GM20431 (cell line): ENCODE data around the gene PNPLA1.

Experiments
- in situ Hi-C: fragments of 300-500 bp; cut with MseI, MboI; formaldehyde crosslinking; loops from one replicate; pipeline ENCODE4 v1.15.0; 2020; ENCODE audit warnings: low sequenced_read_pairs; ENCODE audit not compliant: unreplicated experiment

The PNPLA1 gene

GRCh38 chr6:36309203-36309602, 39.3 kb downstream of the PNPLA1 start:
- in situ Hi-C loops, result no loop called here

DNA sequence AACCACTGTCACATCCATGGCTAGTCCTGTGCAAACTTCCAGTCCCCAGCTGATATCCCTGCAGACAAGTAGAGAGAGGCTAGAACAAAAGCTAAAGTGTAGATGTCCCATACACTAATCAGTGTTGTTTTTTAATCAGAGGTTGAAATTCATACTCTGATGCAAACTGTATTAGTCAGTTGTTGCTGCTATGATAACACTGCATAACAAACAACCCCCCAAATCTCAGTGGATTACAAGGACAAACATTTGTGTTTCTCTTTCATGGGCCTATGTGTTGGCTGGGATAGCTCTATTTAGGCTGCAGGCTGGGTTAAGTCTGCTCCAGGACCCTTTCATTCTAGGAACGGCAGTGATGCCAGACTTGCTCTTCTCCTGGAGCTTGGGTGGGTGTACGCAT, 40.0 kb downstream of the PNPLA1 start:
- in situ Hi-C loops, result no loop called here

DNA sequence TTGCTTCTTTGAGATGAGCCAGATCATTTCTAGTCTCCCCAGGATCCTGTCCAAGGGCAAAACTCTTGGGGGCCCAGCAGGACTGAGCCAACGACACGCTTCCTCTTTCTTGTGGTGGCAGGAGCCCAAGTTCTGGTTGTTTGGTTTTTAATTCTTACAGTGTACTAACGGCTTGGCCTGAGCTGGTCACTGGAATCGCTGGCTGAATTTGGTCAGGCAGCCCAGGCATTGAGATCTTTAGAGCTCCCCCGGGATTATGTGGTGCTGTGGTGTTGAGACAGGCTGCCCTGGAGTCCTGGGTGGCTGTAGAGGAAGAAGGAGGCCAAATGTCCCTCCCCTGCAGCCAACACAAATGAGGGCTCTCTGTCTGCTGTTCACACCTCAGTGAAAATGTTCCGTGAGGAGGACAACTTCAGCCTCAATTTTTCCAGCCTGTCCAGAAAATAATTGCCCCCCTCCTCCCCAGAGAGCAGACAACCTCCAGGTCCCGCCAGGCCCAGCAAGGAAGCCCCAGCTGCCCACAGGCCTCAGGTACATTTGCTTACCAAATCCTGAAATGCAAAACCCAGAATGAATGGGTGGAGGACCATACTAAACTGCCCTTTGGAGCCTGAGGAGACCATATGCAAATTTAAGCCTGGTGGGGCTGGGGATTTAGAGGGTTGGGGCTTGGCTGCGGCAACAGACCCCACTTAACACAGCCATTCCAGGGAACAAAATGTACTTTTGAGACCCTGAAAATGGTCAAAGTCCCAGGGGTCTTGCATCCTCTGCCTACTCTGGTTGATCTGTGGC, 43.2 kb downstream of the PNPLA1 start:
- in situ Hi-C loops, result no loop called here

DNA sequence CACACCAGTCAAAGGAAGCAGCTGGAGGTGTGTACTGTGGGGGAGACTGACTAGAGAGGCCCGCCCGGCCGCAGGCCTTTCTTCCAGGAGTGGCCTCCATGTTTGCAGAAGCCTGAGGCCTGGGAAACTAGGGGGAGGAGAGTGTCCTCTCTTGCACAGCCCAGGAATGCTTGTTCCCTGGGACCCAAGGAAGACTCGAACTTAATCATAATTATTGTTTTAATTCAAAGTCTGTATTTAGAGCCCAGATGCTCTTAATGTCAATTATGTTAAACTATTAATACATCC, 43.7 kb downstream of the PNPLA1 start:
- in situ Hi-C loops, result no loop called here

GRCh38 chr6:36314221-36315014, 44.6 kb downstream of the PNPLA1 start:
- in situ Hi-C loops, result no loop called here

DNA sequence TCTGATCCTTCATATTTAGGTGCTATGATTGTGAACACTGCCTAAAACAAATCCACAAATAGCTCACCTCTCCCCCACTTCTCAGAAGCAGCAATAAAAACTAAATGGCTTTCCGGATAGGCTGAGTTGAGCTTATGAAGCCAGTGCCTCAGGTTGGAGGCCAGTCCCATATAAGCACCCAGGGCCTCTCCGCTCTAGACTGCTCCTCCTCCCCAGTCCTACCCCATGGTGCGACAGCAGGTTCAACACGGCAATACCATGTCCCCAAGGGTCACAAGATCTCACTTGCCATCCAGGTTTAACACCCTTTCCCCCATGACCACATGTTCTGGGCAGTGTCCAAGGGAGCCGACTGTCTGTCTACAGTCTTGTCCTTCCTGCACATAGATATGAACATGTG, 46.1 kb downstream of the PNPLA1 start:
- in situ Hi-C loops, result no loop called here

GRCh38 chr6:36317623-36318022, 47.8 kb downstream of the PNPLA1 start:
- in situ Hi-C loops, result no loop called here

DNA sequence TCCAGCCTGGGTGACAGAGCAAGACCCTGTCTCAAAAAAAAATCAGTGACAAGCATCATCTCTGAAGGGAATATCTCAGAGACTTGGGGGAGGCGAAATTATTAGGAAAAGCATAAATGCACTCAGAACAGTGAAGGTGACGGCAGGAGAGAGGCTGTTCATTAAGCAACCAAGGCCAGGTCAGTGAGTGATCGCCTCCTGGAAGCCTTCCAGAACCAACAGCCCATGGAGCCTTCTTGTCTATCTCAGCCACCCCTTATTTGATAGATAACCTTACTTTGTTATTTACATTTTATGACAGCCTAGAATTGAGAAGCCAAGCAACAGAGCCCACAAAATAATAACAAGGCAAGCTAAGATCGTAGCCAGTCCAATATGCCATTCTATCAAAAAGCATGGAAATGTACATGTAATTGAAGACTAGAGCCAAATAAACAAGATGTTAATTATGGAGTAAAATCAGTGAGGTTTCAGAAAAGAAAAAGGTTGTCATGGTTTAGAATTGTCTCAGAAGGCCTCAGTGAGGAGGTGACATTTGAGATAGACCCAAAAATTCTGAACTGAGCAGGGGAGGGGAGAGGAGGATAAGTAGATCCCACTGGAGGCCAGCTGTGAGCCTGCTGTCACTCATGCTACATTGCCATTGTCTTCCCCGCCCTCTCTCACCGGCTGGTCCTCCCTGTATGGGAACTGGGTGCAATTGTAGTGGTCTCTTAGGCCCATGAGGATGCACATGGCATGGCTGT, 49.0 kb downstream of the PNPLA1 start:
- in situ Hi-C loops, result no loop called here

DNA sequence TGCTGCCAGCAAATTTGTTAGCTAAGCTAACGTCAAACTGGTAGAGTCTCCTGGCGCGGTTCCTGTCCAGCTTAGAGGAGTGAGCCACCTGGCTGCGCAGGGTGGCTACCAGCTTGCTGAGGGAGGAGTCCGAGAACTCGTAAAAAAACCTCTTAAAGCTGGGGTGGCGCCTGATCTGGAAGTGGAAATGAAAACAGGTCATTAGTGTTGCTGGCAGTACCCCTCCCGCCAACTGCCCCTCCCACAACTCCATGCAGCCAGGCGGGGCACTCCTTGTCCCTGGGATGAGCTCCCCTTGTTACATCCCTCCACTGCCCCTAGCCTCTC, 49.5 kb downstream of the PNPLA1 start:
- in situ Hi-C loops, result no loop called here

DNA sequence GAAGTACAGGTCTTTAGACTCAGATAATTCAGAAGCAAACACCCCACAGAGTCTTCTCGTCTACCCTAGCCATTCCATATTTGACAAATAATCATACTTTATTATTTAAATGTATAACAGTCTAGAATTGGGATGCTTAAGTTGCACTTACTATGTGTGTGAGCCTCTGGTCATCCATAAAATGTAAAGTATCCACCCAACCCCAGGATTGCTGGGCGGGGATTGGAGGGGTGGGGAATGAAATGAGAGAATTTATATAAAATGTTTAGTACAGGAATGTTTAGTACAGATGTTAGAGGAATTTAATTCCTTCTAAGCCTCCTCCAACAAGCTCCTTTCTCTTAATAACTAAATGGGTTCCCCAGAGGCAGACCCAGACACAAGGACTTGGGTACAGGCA, 50.0 kb downstream of the PNPLA1 start:
- in situ Hi-C loops, result no loop called here

DNA sequence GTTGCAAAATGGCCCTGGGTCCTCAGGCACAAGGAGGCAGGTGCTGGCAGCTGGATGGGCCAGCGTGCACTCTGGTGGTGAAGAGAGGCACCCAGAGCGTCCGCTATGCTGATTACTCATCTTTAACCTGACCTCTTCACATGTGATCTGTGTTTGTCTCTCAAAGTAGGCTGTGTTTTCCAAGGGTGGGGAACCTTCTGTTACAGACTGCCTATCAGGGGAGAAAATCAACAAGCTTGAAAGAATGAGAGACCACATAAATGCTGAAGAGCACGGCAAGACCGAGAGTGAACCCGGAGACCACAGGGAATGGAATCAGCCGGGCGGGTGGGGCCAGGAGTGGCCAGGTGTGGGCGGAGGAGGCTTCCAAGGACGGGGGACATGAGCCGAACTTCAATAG, 50.6 kb downstream of the PNPLA1 start:
- in situ Hi-C loops, result no loop called here

DNA sequence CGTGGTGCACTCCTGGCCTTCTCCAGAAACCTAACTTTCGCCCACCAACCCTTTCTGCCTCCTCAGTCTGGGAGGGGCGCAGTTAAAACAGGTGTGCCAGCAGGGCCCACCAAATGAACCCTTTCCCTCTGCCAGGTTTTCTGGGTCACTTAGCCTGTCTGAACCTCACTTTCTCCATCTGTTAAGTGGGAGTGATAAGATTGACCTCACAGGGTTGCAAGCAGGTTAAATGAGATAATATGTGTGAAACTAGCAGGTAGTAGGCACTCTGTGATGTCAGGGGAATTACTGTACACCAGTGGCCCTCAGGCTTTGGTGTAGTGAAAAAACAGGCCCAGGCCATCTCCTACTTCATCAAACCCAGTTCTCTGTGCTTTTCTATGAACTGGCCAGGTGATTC, 52.7 kb downstream of the PNPLA1 start:
- in situ Hi-C loops, result no loop called here

DNA sequence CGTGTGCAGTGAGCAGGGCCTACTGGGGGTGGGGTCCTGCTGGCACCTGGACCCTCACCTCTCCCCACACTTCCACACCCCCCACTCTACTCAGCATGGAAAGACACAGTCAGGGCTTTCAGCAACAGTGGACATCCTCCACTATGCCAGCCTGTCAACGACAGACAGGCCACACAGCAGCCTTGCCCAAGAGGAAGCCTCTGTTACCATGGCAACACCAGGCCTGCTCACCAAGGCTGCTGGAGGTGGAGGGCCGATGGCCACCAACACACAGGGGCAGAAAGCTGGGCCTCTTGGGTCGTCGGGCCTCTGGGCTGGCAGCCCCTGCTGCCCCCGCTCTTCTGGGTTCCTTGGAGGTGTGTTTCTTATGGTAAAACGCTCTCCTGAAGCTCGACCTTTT, 53.2 kb downstream of the PNPLA1 start:
- in situ Hi-C loops, result no loop called here

DNA sequence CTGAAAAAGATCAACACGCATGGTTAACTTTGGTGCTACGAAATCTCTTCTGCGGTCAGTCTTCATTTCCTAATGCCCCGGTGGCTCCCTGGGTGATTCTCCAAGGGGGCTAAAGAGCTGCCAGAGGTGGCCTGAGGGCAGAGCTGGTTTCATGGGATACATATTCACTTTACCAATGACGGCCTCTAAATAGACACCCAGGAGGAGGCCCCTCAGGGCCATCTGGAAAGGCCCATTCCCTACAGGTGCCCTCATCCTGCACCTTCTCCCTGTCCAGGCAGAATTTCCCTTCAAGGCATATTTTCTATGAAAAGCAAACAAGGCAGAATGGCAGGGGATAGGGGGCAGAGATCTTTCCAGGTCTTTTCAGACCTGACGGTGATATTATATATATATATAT, 54.3 kb downstream of the PNPLA1 start:
- in situ Hi-C loops, result no loop called here

- in situ Hi-C loops, result no loop called here
Observed at GRCh38 chr6:36324715-36325114, 54.9 kb downstream of the PNPLA1 start.

DNA sequence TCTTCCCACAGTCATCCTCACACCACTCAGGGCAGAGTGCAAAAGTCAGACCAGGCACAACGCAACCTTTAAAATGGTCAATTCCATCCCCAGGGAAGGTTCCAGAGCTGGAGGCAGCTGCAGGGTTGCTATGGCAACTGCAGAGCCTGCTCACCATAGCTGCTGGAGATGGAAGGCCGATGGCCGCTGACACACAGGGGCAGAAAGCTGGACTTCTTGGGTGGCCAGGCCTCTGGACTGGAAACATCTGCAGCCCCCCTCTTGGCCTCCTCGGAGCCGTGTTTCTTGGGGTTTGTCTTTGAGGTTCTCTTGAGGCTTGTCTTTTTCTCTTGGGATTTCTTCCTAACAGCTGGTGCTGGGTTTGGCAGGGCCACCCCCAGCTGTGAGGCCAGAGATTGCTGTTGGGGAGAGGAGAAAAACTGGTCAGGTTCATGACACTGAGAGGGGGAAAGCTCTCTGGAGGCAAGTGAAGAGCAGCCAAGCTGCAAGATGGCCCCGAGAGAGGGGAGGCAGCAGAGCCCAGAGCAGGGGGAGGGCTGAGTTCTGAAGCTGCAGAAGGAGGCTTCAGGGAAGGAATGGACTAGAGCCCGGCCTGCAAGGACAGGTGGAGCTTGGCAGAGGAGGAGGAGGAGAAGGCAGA, 56.6 kb downstream of the PNPLA1 start:
- in situ Hi-C loops, result no loop called here

- in situ Hi-C loops, result no loop called here
Observed at GRCh38 chr6:36327226-36327918, 57.5 kb downstream of the PNPLA1 start.

- in situ Hi-C loops, result no loop called here
Observed at GRCh38 chr6:36327919-36328236, 58.0 kb downstream of the PNPLA1 start.

DNA sequence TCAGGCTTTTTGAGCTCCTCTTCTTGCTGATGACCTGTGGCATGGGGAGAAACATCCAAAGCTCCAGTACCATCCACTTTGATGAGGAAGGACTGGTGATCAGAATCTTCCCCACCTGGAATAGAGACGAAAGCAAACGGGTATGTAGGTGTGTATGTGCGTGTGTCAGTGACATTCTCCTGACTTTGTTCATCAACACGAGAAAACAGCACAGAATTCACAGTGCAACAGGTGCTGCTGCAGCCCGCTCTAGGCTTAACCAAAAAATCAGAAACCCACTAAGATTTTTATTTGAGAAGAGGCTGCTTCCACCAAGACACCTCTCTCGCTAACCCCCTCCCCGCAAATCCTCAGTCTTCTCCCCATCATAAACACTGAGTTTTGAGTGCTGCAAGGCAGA, 58.7 kb downstream of the PNPLA1 start:
- in situ Hi-C loops, result no loop called here

GRCh38 chr6:36329798-36330291, 60.0 kb downstream of the PNPLA1 start:
- in situ Hi-C loops, result no loop called here
